SJCRH30 (cell line): ENCODE data around the gene SLC45A1. TPM values are rescaled to one million over a fixed set of nuclear protein-coding genes. Genes with fewer than 3 reads are reported as not detected.
A peak's percentile ranks its signal among the peaks of the same experiment; 100 is the strongest.

Experiments
- DNase-seq, 2 experiments: peaks; one replicate each; pipeline ENCODE4 v3.0.0-alpha.2; 2015 to 2020
- H3K27ac ChIP-seq: fragments of 250-450 bp; sonication (Bioruptor Pico); 2 replicates; pipeline ENCODE4 v1.5.1; 2020; ENCODE audit warnings: mild to moderate bottlenecking, moderate library complexity
- H3K27me3 ChIP-seq: fragments of 250-450 bp; sonication (Bioruptor Pico); 2 replicates; pipeline ENCODE4 v1.5.1; 2020; ENCODE audit warnings: mild to moderate bottlenecking, moderate library complexity
- H3K36me3 ChIP-seq: fragments of 250-450 bp; sonication (Bioruptor Pico); 2 replicates; pipeline ENCODE4 v1.5.1; 2020; ENCODE audit warnings: mild to moderate bottlenecking, moderate library complexity
- H3K4me1 ChIP-seq: fragments of 250-450 bp; sonication (Bioruptor Pico); 2 replicates; pipeline ENCODE4 v1.5.1; 2020; ENCODE audit warnings: mild to moderate bottlenecking, moderate library complexity
- H3K4me3 ChIP-seq: fragments of 250-450 bp; sonication (Bioruptor Pico); 2 replicates; pipeline ENCODE4 v1.5.1; 2020; ENCODE audit warnings: mild to moderate bottlenecking, moderate library complexity
- H3K9me3 ChIP-seq: fragments of 250-450 bp; sonication (Bioruptor Pico); replicated peaks from 2 replicates; pipeline ENCODE4 v1.5.1; 2020; ENCODE audit warnings: mild to moderate bottlenecking, moderate library complexity
- total RNA-seq: library from RNA; depleted of rRNA; stranded (reverse); fragments of >200 nt; shearing (Covaris generic); gene quantifications from 2 replicates; pipeline ENCODE4 v1.2.3, GENCODE V29; 2014

Gene SLC45A1
- total RNA-seq, 1 experiment from 2014 or later = 2.8 TPM

DNA sequence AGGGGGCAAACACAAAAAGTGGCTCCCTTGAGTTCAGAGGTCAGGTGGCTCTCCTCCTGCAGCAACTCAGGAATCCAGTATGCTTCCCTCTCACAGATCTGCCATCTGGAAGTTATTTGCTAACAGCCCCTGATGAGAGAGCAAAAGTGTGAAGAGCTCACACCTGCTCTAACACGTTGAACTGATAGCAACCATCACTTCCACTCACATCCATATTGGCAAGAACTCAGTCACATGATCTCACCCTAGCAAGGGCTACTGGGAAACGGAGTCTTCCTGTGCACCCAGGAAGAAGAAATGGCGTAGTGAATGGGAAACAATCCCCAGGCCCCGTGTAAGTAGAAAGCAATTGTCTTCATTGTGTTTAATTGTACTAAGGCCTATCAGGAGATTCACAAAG, 20.7 kb upstream of the SLC45A1 start:
- no peak overlapping the region for H3K27ac ChIP-seq
- 0 out of 2 replicates have a peak, but pooled peaks cover 5% of the 10 kb centered on the region for H3K9me3 ChIP-seq
- no peaks in the 10 kb centered on the region for H3K36me3 ChIP-seq
- H3K4me3 ChIP-seq = no peak overlapping the region
- peaks cover 17% of the 10 kb centered on the region for H3K4me1 ChIP-seq
- DNase-seq = peak in 1 of 2 experiments; percentile 55
- no peaks in the 10 kb centered on the region for H3K27me3 ChIP-seq

- no peaks in the 10 kb centered on the region for H3K36me3 ChIP-seq
Measured at GRCh38 chr1:8299963-8300362, 18.0 kb upstream of the SLC45A1 start.

DNA sequence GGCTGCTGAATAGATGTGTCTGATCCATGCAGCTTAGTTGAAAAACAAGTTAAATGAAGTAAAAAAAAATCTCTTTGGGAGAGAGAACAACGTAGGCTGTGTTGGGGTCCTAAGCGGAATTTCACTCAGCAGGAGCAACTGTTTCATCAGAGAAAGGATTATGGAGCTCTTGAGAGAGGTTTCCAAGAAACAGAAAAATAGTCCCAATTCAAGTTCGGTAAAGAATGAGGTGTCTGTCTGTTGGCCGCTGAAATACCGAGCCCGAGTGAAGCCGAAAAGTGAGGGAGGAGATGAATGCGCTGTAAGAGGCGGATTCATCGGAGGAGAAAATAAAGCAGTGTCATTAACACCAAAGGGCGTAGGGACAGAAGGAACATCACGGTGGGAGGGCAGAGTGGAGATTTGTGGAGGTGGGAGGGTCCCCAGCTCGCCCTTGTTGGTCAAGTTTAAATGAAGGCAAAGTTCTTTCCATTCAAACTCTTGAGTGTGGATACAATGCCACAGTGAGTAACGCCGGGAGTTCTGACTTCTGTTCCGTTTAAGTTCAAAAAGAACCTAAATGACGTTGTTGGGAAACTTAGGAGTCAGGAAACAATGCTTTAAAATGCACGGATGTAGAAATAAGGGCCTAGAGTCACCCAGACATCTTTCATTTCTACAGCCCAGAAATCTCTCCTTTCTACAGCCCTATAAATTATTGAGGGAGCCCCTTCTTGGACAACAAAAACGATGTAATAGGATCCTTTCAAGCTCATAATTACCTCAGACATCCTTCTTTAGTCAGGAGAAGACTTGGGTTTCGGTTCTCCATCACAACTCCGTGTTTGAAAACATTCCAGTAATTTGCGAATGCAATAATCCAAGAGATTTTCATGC, 15.6 kb upstream of the SLC45A1 start:
- peak; percentile 92 to 97 for DNase-seq
- Histone ChIP-seq H3K36me3 (no peaks in the 10 kb centered on the region), H3K27ac (peak overlapping the region; percentile 98), H3K9me3 (0 out of 2 replicates have a peak, but pooled peaks cover under 1% of the 10 kb centered on the region), H3K4me3 (peak overlapping the region; percentile 44), H3K4me1 (peaks cover 40% of the 10 kb centered on the region), H3K27me3 (no peaks in the 10 kb centered on the region)

More at GRCh38 chr1:8299963-8300362, 18.0 kb upstream of the SLC45A1 start:
- H3K27me3 ChIP-seq = no peaks in the 10 kb centered on the region
- no peak for DNase-seq
- peaks cover 40% of the 10 kb centered on the region for H3K4me1 ChIP-seq
- no peak overlapping the region for H3K27ac ChIP-seq
- no peak overlapping the region for H3K4me3 ChIP-seq
- 0 out of 2 replicates have a peak, but pooled peaks cover 5% of the 10 kb centered on the region for H3K9me3 ChIP-seq

- Histone ChIP-seq H3K36me3 (no peaks in the 10 kb centered on the region), H3K4me3 (peak overlapping the region; percentile 44), H3K27me3 (no peaks in the 10 kb centered on the region), H3K9me3 (no peaks in the 10 kb centered on the region), H3K4me1 (peaks cover 40% of the 10 kb centered on the region), H3K27ac (peak overlapping the region; percentile 98)
- peak; percentile 85 to 95 for DNase-seq
Measured at GRCh38 chr1:8303141-8303540, 14.8 kb upstream of the SLC45A1 start.

DNA sequence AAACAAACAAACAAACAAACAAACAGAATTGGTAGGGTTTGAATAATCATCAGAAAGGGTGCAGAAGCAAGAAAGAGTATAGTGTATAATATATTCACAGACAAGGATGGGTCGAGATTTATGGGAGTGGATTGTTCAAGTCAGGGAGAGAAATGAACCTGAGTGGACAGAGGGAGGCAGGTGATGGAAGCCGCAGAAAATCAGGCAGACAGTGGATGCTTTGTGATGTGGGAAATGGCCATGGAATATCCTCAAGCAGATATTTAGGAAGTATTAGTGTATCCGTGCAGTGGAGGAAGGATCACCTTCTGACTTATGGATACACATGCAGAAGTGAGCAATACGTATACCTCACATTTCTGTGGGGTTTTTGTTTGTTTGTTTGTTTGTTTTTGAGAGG, 14.0 kb upstream of the SLC45A1 start:
- Histone ChIP-seq H3K36me3 (no peaks in the 10 kb centered on the region), H3K27ac (peak overlapping the region; percentile 98), H3K27me3 (no peaks in the 10 kb centered on the region), H3K4me1 (peaks cover 40% of the 10 kb centered on the region), H3K9me3 (no peaks in the 10 kb centered on the region), H3K4me3 (no peak overlapping the region)
- DNase-seq = peak; percentile 52 to 81

- peak in 1 of 2 experiments; percentile 54 for DNase-seq
- Histone ChIP-seq H3K27ac (no peak overlapping the region), H3K27me3 (no peaks in the 10 kb centered on the region), H3K4me3 (no peak overlapping the region), H3K36me3 (no peaks in the 10 kb centered on the region), H3K9me3 (0 out of 2 replicates have a peak, but pooled peaks cover 8% of the 10 kb centered on the region), H3K4me1 (peaks cover 20% of the 10 kb centered on the region)
Measured at GRCh38 chr1:8307628-8308027, 10.3 kb upstream of the SLC45A1 start.

DNA sequence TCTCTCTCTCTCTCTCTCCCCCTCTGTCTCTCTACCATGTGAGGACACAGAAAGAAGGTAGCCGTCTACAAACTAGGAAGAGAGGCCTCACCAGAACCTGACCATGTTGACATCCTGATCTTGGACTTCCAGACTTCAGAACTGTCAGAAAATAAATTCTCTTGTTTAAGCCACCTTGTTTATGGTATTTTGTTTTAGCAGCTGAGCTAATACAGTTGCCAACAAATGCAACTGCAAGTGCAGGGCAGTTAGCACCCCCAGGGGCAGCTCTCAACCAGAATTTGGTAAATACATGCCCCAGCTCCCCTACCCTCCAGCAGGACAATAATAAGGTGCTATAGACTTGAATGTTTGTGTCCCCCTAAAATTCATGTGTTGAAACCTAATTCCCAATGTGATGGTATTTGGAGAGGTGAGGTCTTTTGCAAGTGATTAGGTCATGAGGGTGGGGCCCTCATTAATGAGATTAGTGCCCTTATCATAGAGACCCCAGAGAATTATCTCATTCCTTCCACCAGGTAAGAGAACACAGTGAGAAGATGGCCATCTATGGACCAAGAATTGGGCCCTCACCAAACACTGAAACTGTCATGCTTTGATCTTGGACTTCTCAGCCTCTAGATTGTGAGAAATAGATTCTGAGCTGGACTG, 6.7 kb upstream of the SLC45A1 start:
- Histone ChIP-seq H3K4me3 (no peak overlapping the region), H3K27ac (no peak overlapping the region), H3K9me3 (0 out of 2 replicates have a peak, but pooled peaks cover 8% of the 10 kb centered on the region), H3K36me3 (no peaks in the 10 kb centered on the region), H3K27me3 (no peaks in the 10 kb centered on the region), H3K4me1 (peaks cover 23% of the 10 kb centered on the region)
- no peak for DNase-seq

DNA sequence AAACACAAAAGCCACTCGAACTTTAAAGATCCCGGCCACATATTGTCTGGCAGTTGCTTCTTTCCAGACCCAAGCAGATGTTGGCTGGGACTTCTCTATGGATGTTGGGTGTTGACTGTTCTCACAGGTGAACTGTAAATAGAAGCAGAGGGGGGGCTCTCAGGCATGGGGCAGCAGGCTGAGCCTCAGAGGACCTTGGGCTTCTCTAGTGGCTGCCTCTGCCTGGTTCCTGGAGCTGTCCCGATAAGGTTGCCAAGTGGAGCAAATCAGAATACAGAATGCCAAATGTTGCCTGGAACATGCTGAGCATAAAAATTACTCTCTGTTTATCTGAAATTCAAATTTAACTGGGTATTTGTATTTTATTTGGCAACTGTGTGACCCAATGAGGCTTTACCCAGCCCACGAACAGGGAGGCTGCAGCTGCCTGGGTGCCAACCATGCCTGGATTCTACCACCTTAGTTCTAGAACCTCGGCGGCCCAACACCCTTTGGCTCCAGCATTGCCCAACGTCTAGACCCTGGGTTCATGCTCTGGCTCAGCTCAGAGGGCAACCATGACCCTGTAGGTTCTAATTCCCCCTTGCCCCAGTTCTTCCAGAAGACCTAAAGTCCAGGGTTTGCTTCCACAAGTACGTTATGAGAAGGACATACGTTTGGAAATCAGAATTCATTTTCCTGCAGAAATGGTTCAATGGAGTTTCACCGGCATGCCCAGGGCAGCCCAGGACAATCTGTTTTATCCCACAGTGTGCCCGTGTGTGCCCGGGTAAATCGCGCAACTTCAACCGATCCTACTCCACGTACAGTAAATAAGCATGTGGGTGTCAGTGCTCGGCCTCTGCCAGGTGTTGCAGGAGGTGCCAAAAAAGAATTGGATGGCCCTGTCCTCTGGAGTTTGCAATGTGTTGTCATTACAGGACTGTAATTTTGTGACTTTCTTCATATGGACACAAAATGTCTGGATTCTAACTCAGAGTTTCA, 5.4 kb upstream of the SLC45A1 start:
- Histone ChIP-seq H3K27ac (no peak overlapping the region), H3K27me3 (no peaks in the 10 kb centered on the region)

DNA sequence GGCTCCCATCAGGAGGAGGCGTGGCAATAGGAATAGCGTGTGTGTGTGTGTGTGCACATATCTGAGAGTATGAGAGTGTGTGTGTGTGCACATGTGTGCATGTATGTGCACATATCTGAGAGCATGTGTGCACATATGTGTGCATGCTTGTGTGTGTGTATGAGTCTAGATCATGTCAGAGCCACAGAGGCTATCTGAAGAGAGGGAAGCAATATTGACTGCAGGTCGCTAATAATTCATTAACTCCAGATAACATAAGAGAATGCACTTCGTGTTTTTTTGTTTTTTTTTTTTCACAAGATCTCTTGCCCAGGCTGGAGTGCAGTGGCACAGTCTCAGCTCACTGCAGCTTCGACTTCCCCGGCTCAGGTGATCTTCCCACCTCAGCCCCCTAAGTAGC, 4.7 kb upstream of the SLC45A1 start:
- no peak overlapping the region for H3K4me3 ChIP-seq
- H3K4me1 ChIP-seq = peaks cover 23% of the 10 kb centered on the region
- no peaks in the 10 kb centered on the region for H3K36me3 ChIP-seq
- no peak for DNase-seq
- 0 out of 2 replicates have a peak, but pooled peaks cover 8% of the 10 kb centered on the region for H3K9me3 ChIP-seq
- H3K27me3 ChIP-seq = no peaks in the 10 kb centered on the region
- H3K27ac ChIP-seq = no peak overlapping the region

More for the DNA sequence above, 5.4 kb upstream of the SLC45A1 start:
- no peaks in the 10 kb centered on the region for H3K36me3 ChIP-seq
- peaks cover 23% of the 10 kb centered on the region for H3K4me1 ChIP-seq
- H3K9me3 ChIP-seq = 0 out of 2 replicates have a peak, but pooled peaks cover 8% of the 10 kb centered on the region
- no peak for DNase-seq
- H3K4me3 ChIP-seq = no peak overlapping the region

GRCh38 chr1:8314346-8315280, 3.3 kb upstream of the SLC45A1 start:
- peak overlapping the region; percentile 5 for H3K4me3 ChIP-seq
- peak overlapping the region; percentile 31 for H3K27ac ChIP-seq
- no peaks in the 10 kb centered on the region for H3K36me3 ChIP-seq
- H3K4me1 ChIP-seq = peaks cover 23% of the 10 kb centered on the region
- H3K9me3 ChIP-seq = 0 out of 2 replicates have a peak, but pooled peaks cover 8% of the 10 kb centered on the region
- no peaks in the 10 kb centered on the region for H3K27me3 ChIP-seq
- DNase-seq = peak; percentile 87 to 94

- H3K27me3 ChIP-seq = no peaks in the 10 kb centered on the region
- H3K4me3 ChIP-seq = no peak overlapping the region
- H3K9me3 ChIP-seq = 0 out of 2 replicates have a peak, but pooled peaks cover 8% of the 10 kb centered on the region
- H3K4me1 ChIP-seq = peaks cover 23% of the 10 kb centered on the region
- no peaks in the 10 kb centered on the region for H3K36me3 ChIP-seq
- H3K27ac ChIP-seq = peak overlapping the region; percentile 31; the same call in 1 of the 2 replicates
- DNase-seq = peak in 1 of 2 experiments; percentile 42
Measured at GRCh38 chr1:8315573-8316475, 2.1 kb upstream of the SLC45A1 start.

DNA sequence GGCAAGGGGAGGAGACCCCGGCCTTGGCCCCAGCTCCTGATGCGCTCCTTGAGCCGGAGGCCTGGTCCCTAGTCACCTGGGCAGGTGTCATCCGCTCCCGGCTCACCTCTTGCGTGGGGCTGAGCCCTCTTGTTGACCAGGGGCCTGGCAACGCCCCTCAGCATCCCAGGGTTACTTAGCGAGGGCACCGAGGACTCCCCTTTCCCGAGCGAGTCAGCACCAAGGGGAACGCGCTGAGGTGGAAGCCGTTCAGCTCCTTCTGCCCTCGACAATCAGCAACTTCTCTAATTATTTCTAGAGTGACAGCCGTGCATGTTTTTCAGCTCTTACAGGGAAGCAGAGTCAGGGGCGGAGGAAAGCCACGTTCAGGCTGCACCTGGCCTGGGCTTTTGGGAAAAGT, 522 bp downstream of the SLC45A1 start:
- peak overlapping the region; percentile 35 for H3K27ac ChIP-seq
- no peaks in the 10 kb centered on the region for H3K9me3 ChIP-seq
- DNase-seq = peak in 1 of 2 experiments; percentile 53
- peaks cover 23% of the 10 kb centered on the region for H3K4me1 ChIP-seq
- H3K27me3 ChIP-seq = no peaks in the 10 kb centered on the region
- H3K4me3 ChIP-seq = peak overlapping the region; percentile 69
- no peaks in the 10 kb centered on the region for H3K36me3 ChIP-seq
